ENCODE data around the gene MRPL52.
"Not testable (repeated sequence)": the region's sequence is repeated elsewhere in the genome, so short reads cannot be mapped to it uniquely, and the experiment has no call there.

The MRPL52 gene

DNA sequence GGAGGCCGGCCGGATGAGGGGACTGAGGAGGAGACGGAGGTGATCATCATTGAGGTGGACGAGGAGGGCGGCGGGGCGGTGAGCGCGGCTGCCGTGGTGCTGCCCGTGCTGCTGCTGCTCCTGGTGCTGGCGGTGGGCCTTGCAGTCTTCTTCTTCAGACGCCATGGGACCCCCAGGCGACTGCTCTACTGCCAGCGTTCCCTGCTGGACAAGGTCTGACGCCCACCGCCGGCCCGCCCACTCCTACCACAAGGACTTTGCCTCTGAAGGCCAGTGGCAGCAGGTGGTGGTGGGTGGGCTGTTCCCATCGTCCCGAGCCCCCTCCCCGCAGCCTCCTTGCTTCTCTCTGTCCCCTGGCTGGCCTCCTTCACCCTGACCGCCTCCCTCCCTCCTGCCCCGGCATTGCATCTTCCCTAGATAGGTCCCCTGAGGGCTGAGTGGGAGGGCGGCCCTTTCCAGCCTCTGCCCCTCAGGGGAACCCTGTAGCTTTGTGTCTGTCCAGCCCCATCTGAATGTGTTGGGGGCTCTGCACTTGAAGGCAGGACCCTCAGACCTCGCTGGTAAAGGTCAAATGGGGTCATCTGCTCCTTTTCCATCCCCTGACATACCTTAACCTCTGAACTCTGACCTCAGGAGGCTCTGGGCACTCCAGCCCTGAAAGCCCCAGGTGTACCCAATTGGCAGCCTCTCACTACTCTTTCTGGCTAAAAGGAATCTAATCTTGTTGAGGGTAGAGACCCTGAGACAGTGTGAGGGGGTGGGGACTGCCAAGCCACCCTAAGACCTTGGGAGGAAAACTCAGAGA lies 16.3 kb downstream of the MRPL52 start:
- H3K4me1 ChIP-seq (ENCODE audit: control insufficient read depth in 2 of 2, insufficient read depth in 2 of 2, low read length in 2 of 2): peaks cover 11 to 19% of the 10 kb centered on the region in 2 donors
- no peak overlapping the region for H3K9ac ChIP-seq (ENCODE audit: low read depth in 1 of 2, low read length in 2 of 2)
- H3K9me3 ChIP-seq (ENCODE audit: control insufficient read depth in 2 of 2, low read length in 2 of 2): no peaks in the 10 kb centered on the region
- no peaks in the 10 kb centered on the region for H3K27me3 ChIP-seq (ENCODE audit: control insufficient read depth in 2 of 2, insufficient read depth in 2 of 2, low read length in 2 of 2)
- peak overlapping the region in 1 of 2 donors; percentile 17 for H3K27ac ChIP-seq (ENCODE audit: low read depth in 2 of 2, low read length in 2 of 2)
- peaks cover 46 to 48% of the 10 kb centered on the region in 2 donors for H3K36me3 ChIP-seq (ENCODE audit: control insufficient read depth in 2 of 2, insufficient read depth in 2 of 2, low read length in 2 of 2)
- H3K4me3 ChIP-seq (ENCODE audit: low read length in 2 of 2): no peak overlapping the region

DNA sequence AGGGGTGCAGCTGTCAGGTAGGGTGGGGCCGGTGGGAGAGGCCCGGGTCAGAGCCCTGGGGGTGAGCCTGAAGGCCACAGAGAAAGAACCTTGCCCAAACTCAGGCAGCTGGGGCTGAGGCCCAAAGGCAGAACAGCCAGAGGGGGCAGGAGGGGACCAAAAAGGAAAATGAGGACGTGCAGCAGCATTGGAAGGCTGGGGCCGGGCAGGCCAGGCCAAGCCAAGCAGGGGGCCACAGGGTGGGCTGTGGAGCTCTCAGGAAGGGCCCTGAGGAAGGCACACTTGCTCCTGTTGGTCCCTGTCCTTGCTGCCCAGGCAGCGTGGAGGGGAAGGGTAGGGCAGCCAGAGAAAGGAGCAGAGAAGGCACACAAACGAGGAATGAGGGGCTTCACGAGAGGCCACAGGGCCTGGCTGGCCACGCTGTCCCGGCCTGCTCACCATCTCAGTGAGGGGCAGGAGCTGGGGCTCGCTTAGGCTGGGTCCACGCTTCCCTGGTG lies 17.2 kb downstream of the MRPL52 start:
- H3K27me3 ChIP-seq (ENCODE audit: control insufficient read depth in 2 of 2, insufficient read depth in 2 of 2, low read length in 2 of 2): no peaks in the 10 kb centered on the region
- H3K4me1 ChIP-seq (ENCODE audit: control insufficient read depth in 2 of 2, insufficient read depth in 2 of 2, low read length in 2 of 2): peaks cover 14 to 19% of the 10 kb centered on the region in 2 donors
- peaks cover 40 to 41% of the 10 kb centered on the region in 2 donors for H3K36me3 ChIP-seq (ENCODE audit: control insufficient read depth in 2 of 2, insufficient read depth in 2 of 2, low read length in 2 of 2)
- H3K27ac ChIP-seq (ENCODE audit: low read depth in 2 of 2, low read length in 2 of 2): peak overlapping the region in 1 of 2 donors; percentile 52
- no peak overlapping the region for H3K9ac ChIP-seq (ENCODE audit: low read depth in 1 of 2, low read length in 2 of 2)
- no peaks in the 10 kb centered on the region for H3K9me3 ChIP-seq (ENCODE audit: control insufficient read depth in 2 of 2, low read length in 2 of 2)
- H3K4me3 ChIP-seq (ENCODE audit: low read length in 2 of 2): no peak overlapping the region

DNA sequence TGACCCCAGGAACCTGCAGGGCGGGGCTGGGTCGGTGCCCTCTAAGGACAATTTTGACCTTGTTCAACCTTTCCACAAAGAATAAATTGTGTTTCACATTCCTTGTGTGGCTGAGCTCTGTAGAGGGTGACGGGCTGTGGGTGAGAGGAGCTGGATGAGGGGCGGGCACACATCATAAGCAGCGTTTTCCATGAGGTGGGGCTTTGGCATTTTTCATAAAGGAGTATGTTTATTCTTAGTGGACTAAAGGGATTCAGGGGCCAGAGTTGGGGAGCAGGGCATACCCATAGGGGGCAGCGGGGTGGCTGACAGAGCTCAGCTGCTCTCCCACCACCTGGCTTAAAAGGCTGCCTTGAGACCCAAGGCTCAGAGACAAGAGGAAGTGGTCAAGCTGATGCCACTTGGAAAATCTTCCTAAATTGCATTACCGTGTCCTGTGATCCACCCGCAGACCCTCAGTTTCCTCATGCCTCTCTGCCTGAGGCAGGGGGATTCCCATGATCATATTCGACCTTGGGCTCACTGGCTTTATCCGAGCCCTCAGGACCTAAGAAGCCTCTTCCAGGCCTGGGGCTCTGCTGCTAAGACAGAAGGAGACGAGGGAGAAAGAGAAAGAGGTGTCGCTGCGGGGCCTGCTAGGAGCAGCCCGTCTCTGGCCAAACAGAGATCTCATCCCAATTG lies 18.1 kb downstream of the MRPL52 start:
- Histone ChIP-seq H3K9me3 (ENCODE audit: control insufficient read depth in 2 of 2, low read length in 2 of 2) (no peaks in the 10 kb centered on the region), H3K4me3 (ENCODE audit: low read length in 2 of 2) (no peak overlapping the region), H3K27me3 (ENCODE audit: control insufficient read depth in 2 of 2, insufficient read depth in 2 of 2, low read length in 2 of 2) (no peaks in the 10 kb centered on the region), H3K36me3 (ENCODE audit: control insufficient read depth in 2 of 2, insufficient read depth in 2 of 2, low read length in 2 of 2) (peaks cover 31 to 33% of the 10 kb centered on the region in 2 donors), H3K4me1 (ENCODE audit: control insufficient read depth in 2 of 2, insufficient read depth in 2 of 2, low read length in 2 of 2) (peaks cover 18 to 22% of the 10 kb centered on the region in 2 donors), H3K9ac (ENCODE audit: low read depth in 1 of 2, low read length in 2 of 2) (peak overlapping the region in 1 of 2 donors; percentile 9), H3K27ac (ENCODE audit: low read depth in 2 of 2, low read length in 2 of 2) (peak overlapping the region; percentile 69 to 87)

DNA sequence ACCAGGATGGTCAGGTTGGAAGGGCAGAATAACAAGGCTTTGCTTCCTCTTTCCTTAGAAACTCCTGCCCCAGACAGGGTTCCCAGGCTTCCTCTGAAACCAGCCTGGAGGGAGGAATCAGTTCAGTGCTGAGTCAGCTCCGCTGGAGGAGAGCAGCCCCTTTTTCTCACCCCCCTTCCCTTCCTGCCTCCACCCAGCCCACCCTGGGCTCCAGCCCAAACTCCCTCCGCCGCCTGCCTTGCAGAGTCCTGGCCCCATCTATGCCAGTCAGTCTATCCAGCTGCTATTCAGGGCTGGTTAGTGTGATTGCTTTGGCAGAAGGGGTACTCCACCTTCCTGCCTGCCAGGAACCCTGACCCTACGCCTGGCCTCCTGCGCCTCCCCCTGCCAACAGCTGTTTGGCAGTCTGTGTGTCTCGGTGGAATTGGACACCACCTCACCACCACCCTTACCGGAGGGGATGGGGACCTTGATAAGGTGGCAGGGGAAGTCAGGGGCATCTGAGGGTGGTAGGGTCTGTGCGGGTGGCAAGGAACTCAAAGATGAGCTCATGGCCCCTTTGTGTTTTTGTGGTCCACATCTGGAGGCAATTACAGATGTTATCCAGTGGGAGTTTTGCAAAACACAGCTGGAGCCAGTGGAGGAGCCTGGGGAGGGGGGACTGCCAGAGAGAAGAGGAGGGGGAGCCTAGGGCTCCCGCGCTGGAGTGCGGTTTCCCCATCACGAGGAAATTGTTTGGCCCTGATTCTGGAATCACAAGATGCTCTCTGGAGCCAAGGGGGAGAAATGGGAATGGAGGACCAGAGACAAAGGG lies 18.9 kb downstream of the MRPL52 start:
- peaks cover 23 to 28% of the 10 kb centered on the region in 2 donors for H3K4me1 ChIP-seq (ENCODE audit: control insufficient read depth in 2 of 2, insufficient read depth in 2 of 2, low read length in 2 of 2)
- H3K36me3 ChIP-seq (ENCODE audit: control insufficient read depth in 2 of 2, insufficient read depth in 2 of 2, low read length in 2 of 2): peaks cover 25% of the 10 kb centered on the region in 2 donors
- H3K27ac ChIP-seq (ENCODE audit: low read depth in 2 of 2, low read length in 2 of 2): peak overlapping the region; percentile 69 to 87
- H3K4me3 ChIP-seq (ENCODE audit: low read length in 2 of 2): peak overlapping the region; percentile 33
- no peaks in the 10 kb centered on the region for H3K9me3 ChIP-seq (ENCODE audit: control insufficient read depth in 2 of 2, low read length in 2 of 2)
- peak overlapping the region; percentile 14 to 46 for H3K9ac ChIP-seq (ENCODE audit: low read depth in 1 of 2, low read length in 2 of 2)
- H3K27me3 ChIP-seq (ENCODE audit: control insufficient read depth in 2 of 2, insufficient read depth in 2 of 2, low read length in 2 of 2): no peaks in the 10 kb centered on the region

DNA sequence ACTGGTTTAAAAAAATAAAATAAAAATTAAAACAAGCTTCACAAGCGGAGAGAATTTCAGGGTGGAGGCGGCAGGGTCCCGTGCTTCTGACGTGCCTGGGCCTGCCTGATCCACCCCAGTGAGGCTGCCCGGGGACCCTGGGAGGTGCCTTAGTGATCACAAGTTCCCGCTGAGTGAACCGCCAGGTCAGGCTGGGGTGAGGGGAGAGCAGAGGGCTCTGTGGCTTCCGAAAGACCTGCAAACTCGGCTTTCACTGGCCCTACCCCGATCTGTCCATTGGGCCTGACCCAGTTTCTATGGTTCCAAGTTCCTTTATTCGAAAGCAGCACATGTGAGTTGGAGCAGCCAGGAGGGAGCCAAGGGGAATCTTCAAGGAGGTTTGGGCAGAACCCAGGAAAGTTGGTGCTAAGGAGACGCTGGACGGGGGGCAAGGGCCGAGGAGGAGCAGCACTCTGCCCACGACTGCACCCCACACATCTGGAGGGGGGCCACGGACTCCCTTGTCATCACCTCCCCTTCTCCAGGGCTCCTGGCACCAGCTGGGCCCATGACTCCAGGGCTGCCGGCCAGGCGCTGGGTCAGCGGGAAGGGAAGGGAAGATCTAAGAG lies 19.6 kb downstream of the MRPL52 start:
- Histone ChIP-seq H3K4me3 (ENCODE audit: low read length in 2 of 2) (no peak overlapping the region), H3K9me3 (ENCODE audit: control insufficient read depth in 2 of 2, low read length in 2 of 2) (no peaks in the 10 kb centered on the region), H3K36me3 (ENCODE audit: control insufficient read depth in 2 of 2, insufficient read depth in 2 of 2, low read length in 2 of 2) (peaks cover 21 to 22% of the 10 kb centered on the region in 2 donors), H3K4me1 (ENCODE audit: control insufficient read depth in 2 of 2, insufficient read depth in 2 of 2, low read length in 2 of 2) (peaks cover 23 to 28% of the 10 kb centered on the region in 2 donors), H3K9ac (ENCODE audit: low read depth in 1 of 2, low read length in 2 of 2) (peak overlapping the region in 1 of 2 donors; percentile 46), H3K27me3 (ENCODE audit: control insufficient read depth in 2 of 2, insufficient read depth in 2 of 2, low read length in 2 of 2) (no peaks in the 10 kb centered on the region), H3K27ac (ENCODE audit: low read depth in 2 of 2, low read length in 2 of 2) (peak overlapping the region; percentile 69 to 87)

DNA sequence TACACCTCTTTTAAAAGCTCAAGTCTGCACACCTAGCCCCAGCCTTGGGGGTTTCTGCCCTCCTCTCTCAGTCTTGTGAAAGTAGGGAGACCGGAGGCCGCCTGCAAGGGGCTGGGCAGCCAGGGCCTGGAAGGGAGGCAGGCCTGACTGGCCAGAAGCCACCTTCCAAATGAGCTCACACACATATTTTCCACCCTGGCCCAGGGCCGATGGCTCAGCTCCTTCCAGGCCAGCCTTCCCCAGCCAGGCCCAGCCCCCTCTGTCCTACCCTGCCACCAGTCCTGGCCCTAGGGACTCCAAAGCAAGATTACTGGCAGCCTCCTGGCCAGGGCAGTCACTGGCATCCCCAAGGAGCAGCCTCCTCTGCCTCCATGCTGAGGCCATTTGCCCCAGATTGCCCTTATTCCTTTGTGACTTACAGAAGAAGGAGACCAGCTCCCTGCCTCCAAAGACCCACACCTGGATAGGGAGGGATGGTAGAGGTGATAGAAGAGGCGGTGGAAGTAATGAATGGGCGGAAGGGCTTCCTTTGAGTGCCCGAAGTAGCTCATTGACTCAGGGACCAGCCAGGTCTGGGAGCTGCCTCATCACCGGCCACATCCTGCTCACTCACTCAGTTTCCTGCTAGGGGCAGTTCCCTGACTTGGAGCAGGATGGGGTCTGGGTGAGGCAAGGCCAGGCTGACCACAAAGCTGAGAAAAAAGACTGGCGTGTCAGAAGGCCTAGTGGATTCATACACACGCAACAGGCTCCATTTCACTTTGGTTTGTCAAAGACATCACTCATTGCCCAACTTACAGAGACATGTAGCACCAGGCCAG lies 21.5 kb downstream of the MRPL52 start:
- no peak overlapping the region for H3K4me3 ChIP-seq (ENCODE audit: low read length in 2 of 2)
- H3K9ac ChIP-seq (ENCODE audit: low read depth in 1 of 2, low read length in 2 of 2): peak overlapping the region in 1 of 2 donors; percentile 11
- peaks cover 4 to 6% of the 10 kb centered on the region in 2 donors for H3K36me3 ChIP-seq (ENCODE audit: control insufficient read depth in 2 of 2, insufficient read depth in 2 of 2, low read length in 2 of 2)
- H3K9me3 ChIP-seq (ENCODE audit: control insufficient read depth in 2 of 2, low read length in 2 of 2): no peaks in the 10 kb centered on the region
- H3K27me3 ChIP-seq (ENCODE audit: control insufficient read depth in 2 of 2, insufficient read depth in 2 of 2, low read length in 2 of 2): no peaks in the 10 kb centered on the region
- H3K27ac ChIP-seq (ENCODE audit: low read depth in 2 of 2, low read length in 2 of 2): peak overlapping the region; percentile 59 to 69
- H3K4me1 ChIP-seq (ENCODE audit: control insufficient read depth in 2 of 2, insufficient read depth in 2 of 2, low read length in 2 of 2): peaks cover 20 to 28% of the 10 kb centered on the region in 2 donors

DNA sequence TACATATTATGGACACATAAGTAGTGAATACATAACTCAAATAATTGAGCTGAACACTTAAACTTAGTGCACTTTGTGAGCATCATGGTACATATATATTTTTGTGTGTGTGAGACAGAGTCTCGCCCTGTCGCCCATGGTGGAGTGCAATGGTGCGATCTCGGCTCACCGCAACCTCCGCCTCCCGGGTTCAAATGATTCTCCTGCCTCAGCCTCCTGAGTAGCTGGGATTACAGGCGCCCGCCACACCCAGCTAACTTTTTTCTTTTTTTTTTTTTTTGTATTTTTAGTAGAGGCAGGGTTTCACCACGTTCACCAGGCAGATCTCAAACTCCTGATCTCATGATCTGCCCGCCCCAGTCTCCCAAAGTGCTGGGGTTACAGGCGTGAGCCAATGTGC lies 22.5 kb downstream of the MRPL52 start:
- Histone ChIP-seq H3K4me1 (ENCODE audit: control insufficient read depth in 2 of 2, insufficient read depth in 2 of 2, low read length in 2 of 2) (peaks cover 13 to 25% of the 10 kb centered on the region in 2 donors), H3K27ac (ENCODE audit: low read depth in 2 of 2, low read length in 2 of 2) (peak overlapping the region; percentile 63 to 94)
- not testable (repeated sequence) for H3K27me3 ChIP-seq (ENCODE audit: control insufficient read depth in 2 of 2, insufficient read depth in 2 of 2, low read length in 2 of 2); H3K9ac ChIP-seq (ENCODE audit: low read depth in 1 of 2, low read length in 2 of 2); H3K36me3 ChIP-seq (ENCODE audit: control insufficient read depth in 2 of 2, insufficient read depth in 2 of 2, low read length in 2 of 2); H3K9me3 ChIP-seq (ENCODE audit: control insufficient read depth in 2 of 2, low read length in 2 of 2); H3K4me3 ChIP-seq (ENCODE audit: low read length in 2 of 2)

DNA sequence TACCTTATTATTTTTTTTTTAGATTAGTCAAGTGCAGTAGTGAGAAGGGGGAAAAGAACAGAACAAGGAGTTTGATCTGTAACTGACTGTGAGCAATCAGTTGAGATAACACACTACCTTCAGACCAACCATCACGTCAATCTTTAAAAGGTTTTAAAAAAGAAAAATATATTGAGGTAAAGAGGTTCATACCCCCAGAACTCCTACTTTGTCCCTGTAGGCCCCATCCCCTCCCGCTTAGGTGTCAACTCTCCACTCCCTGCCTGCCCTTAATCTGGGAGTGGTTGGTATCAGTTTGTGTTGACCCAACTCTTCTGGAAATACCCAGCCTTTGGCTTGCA lies 22.9 kb downstream of the MRPL52 start:
- H3K4me1 ChIP-seq (ENCODE audit: control insufficient read depth in 2 of 2, insufficient read depth in 2 of 2, low read length in 2 of 2): peaks cover 13 to 25% of the 10 kb centered on the region in 2 donors
- no peaks in the 10 kb centered on the region for H3K36me3 ChIP-seq (ENCODE audit: control insufficient read depth in 2 of 2, insufficient read depth in 2 of 2, low read length in 2 of 2)
- H3K9me3 ChIP-seq (ENCODE audit: control insufficient read depth in 2 of 2, low read length in 2 of 2): no peaks in the 10 kb centered on the region
- H3K27ac ChIP-seq (ENCODE audit: low read depth in 2 of 2, low read length in 2 of 2): peak overlapping the region; percentile 84 to 94
- no peak overlapping the region for H3K4me3 ChIP-seq (ENCODE audit: low read length in 2 of 2)
- no peak overlapping the region for H3K9ac ChIP-seq (ENCODE audit: low read depth in 1 of 2, low read length in 2 of 2)
- no peaks in the 10 kb centered on the region for H3K27me3 ChIP-seq (ENCODE audit: control insufficient read depth in 2 of 2, insufficient read depth in 2 of 2, low read length in 2 of 2)
